HG03064 (cell line): Measurements from ENCODE around the gene BMP2K.
"Not testable (repeated sequence)": the region's sequence is repeated elsewhere in the genome, so short reads cannot be mapped to it uniquely, and the experiment has no call there.

ENCODE experiments used
- ATAC-seq: cut with Tn5 transposase; IDR thresholded peaks from one replicate; pipeline ENCODE4 v1.9.1; 2021; ENCODE audit warnings: low read depth; ENCODE audit not compliant: unreplicated experiment

BMP2K gene

DNA sequence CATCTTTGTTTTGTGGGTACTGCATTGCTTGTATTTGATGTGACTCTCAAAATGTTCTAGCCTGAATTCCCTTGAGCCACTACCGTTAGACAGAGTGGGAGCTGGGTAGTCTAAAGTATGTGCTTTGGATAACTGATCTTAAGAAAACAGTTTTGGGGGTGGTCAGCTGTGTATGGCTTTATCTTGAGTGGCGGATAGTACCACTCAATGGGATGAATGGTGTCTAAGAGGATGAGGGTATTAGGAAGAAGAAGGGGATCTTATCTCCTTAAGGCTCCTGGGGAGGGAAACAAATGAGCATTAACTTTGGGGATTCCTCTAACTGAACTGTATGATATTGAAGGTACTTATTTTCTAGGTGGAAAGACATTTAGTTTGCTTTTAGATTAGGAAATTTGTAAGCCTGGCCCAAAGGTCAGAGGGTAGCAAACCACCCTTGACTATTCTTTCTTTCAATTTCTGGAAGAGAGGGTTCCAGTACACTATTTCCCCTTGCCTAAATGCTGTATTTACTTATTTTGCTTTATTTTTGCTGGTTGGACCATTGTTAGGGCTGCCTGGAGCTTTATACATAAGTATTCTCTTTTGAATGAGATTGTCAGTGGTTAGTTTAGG lies 11.3 kb downstream of the BMP2K start:
- ATAC-seq = no peak

DNA sequence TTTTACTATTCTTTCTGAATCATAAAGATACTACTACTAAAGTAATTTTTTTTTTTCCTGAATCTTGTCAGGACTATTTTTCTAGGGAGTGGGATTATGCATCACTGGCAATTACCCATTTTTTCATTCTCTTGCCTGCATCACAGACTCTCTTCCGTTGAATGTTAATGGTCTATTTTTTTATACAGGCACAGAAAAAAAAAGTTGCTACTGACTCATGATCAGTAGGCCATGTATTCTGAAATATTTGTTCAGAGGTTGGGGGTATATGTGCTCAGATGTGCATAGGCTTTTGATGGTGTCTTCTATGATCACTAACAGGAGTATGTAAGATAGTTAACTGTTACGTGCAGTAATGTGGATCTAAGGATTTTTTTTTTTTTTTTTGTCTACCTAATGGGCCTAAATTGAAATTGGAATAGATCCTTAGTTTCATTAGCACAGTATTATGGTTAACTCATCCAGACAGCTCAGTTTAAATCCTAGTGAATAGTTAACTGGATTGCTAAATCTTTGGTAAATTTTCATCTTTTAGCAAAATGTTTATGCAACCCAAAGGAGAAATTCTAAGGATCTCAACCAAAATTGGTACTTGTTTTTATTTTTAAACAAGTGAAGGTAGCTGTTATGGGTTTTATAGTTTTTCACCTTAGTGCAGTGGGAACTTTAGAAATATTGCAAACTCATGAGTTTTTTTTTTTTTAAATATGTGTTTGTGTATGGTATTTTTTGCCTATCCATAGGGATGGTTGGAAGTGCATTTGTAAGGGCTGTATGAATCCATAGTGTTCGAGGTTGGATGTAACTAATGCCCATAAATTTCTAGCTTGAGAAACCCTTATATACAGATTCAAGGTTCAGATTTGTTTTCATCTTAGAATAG lies 12.1 kb downstream of the BMP2K start:
- no peak for ATAC-seq

- not testable (repeated sequence) for ATAC-seq
Observed at GRCh38 chr4:78795594-78796416, 19.7 kb downstream of the BMP2K start.

GRCh38 chr4:78796526-78796925 lies 20.4 kb downstream of the BMP2K start:
- ATAC-seq = no peak

DNA sequence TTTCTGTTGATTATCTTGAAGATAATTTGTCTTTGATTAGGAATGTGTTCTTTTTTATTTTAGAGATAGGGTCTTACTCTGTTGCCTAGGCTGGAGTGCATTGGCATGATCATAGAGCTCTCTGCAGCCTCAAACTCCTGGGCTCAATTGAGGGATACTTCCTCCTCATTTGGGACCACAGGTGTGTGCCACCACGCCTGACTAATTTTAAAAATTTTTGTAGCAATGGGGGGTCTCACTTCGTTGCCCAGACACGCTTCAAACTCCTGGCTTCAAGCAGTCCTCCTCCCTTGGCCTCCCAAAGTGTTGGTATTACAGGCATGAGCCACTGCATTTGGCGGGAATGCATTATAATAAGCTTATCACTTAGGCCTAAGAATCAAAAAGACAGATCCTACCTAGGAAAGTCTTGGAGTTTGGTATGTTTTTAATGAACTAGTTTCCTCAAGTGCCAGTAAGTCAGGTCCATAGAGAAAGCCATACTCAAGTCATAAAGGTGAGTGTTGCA lies 21.7 kb downstream of the BMP2K start:
- ATAC-seq = no peak

DNA sequence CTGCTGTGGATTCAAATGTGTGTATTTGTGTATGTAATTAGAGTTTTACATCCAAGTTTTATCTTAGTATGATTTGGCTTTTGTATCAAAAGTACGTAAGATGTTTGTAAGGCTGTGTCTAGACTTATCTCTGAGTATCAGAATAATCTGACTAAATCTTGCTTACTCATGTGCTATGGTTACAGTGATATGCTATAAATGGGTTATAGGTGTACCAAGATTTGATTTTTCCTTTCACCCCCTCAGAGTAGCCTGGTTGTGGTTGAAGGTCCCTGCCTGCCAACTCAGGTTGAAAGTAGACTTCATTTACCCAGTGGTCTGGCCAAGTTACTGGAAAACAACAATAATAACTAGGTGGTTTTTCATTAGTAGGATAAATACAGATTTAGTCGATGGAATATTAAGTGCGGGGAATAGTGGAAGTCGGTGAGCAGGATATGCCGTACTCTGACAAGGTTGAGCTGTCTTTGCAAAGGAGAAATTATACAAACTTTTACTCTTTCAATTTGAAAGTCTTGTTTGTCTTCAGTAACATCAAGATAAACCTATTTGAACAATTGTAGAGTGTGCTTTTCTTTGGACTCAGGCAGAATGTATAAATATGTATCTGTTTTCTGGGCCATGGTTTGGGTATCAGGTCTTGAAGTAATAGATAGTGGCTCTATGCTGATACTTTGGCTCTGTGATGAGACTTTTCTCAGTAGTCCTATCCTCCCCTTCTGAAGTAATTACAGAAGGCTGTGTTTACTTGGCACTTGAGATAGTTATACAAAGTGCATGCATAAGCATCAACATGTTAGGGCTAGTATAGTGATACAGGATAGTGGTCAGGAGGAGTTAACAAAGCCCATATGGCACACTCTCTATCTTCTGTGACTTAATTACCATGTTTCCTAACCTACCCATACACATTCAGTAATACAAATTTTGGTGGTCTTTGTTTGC lies 23.7 kb downstream of the BMP2K start:
- no peak for ATAC-seq

GRCh38 chr4:78800965-78801364 lies 24.8 kb downstream of the BMP2K start:
- no peak for ATAC-seq

DNA sequence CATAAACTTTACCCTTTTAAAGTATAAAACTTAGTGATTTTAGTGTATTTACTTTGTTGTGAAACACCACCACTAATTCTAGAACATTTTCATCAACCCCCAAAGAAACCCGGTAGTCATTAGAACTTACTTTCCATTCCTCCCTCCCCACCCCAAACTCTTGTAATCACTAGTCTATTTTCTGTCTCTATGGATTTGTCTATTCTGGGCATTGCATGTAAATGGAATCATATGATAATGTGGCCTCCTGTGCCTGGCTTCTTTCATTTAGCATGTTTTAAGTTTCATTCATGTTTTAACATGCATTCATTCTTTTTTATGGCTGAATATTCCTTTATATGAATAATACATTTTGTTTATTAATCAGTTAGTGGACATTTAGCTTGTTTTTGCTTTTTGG lies 27.8 kb downstream of the BMP2K start:
- ATAC-seq = no peak

- ATAC-seq = no peak
Observed at GRCh38 chr4:78806943-78807460, 30.9 kb downstream of the BMP2K start.

DNA sequence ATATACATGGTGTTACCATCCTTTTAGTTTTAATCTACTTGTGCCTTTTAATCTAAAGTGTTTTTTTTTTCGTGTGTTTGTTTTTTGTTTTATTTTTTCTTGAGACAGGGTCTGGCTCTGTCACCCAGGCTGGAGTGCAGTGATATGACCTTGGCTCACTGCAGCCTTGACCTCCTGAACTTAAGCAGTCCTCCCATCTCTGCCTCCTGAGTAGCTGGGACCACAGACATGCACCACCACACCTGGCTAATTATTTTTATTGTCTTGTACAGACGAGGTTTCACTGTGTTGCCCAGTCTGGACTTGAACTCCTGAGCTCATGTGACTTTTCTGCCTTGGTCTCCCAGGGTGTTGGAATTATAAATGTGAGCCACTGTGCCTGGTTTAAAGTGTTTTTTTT lies 33.1 kb downstream of the BMP2K start:
- ATAC-seq = no peak

DNA sequence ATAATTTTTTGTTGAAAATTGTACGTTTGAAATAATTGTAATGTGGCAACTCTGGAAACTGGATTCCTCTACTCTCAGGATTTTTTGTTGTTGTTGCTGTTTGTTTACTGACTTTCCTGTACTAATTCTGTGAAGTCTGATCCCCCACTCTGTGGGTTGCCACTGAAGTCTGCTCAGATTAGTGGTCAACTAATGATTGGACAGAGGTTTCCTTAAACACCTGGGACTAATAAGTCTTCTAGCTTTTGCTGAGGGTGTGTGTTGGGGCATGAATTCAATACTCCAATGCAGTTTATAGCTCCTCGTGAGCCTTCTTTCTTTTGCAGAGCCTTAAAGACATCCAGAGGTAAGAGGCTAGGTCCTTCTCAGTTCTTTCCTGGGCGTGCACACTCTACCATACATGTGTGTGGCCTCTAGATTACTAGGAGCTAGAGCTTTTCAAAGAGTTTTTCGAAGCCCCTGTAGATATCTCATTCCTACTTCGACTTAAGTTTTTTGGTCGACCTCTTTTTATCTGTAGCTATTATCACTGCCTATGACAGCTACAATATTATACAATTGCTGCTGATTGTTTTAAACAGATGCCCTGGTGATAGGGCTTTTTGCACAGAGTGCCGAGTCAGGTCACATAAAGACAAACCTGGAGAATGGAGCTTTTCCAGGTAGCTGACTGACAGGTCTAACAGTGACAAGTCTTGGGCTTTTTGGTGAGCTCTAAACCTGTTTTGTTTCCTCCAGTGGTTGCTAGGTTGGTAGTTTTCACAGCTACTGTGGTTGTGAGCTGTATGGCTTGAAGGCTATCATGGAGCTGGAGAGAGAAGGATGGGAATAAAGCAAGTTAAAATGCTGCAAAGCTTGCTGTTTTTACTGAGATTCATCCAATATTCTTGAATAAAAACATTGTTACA lies 34.0 kb downstream of the BMP2K start:
- ATAC-seq = no peak

DNA sequence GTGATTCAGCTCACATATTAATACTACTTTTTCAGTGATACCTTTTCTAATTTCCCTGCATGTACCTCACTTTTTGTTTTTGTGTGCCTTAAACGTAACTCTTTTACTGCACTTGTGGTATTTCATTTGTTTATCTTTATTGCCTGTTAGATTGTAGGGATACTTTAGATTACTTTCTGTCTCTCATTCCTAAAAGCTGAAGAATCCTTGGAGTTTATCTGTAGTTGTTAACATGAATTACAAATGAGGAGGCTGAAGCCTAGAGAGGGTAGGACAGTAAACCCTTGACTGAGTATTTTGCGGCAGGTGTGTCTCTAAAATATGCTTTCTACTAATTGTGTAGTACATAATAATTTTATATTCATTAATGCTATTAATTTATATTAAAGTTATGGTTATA lies 34.9 kb downstream of the BMP2K start:
- no peak for ATAC-seq

GRCh38 chr4:78818530-78819079 lies 42.5 kb downstream of the BMP2K start:
- no peak for ATAC-seq

GRCh38 chr4:78824001-78824400 lies 47.9 kb downstream of the BMP2K start:
- no peak for ATAC-seq

- ATAC-seq = no peak
Observed at GRCh38 chr4:78827191-78827590, 51.0 kb downstream of the BMP2K start.

- no peak for ATAC-seq
Observed at GRCh38 chr4:78829296-78829695, 53.1 kb downstream of the BMP2K start.

- ATAC-seq = not testable (repeated sequence)
Observed at GRCh38 chr4:78839676-78840075, 63.5 kb downstream of the BMP2K start.

DNA sequence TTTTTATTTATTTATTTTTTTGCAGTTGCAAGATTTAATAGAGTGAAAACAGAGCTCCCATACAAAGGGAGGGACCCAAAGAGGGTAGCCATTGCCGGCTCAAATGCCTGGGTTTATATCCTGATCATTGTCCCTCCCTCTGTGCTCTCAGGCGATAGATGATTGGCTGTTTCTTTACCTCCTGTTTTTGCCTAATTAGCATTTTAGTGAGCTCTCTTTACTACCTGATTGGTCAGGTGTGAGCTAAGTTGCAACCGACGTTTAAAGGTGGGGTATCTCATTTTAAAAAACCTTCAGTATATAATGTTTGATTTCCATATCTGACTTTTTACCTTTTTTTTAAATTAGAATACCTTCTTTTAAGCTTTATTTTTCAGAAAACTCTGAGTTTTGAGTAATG lies 64.1 kb downstream of the BMP2K start:
- ATAC-seq = not testable (repeated sequence)
